Measurements from ENCODE around the gene RNF123.
A peak's percentile ranks its signal among the peaks of the same experiment; 100 is the strongest.
"Not testable (repeated sequence)": the region's sequence is repeated elsewhere in the genome, so short reads cannot be mapped to it uniquely, and the experiment has no call there.

Gene RNF123

GRCh38 chr3:49723628-49724551, 34.5 kb downstream of the RNF123 start, which contains the start of gene GMPPB:
TSS of gene GMPPB (minus strand) at chr3:49723951. CDS start at chr3:49723726, 225 bp downstream.
- Mint-ChIP-seq H3K9me3 (no peaks in the 10 kb centered on the region), H3K36me3 (peaks cover 26% of the 10 kb centered on the region), H3K4me1 (peaks cover 87% of the 10 kb centered on the region), H3K4me3 (peak within 1 kb of the TSS; percentile 87), H3K27ac (peak within 1 kb of the TSS; percentile 99), H3K27me3 (no peaks in the 10 kb centered on the region)
- ATAC-seq: peak; percentile 91

- H3K4me3 Mint-ChIP-seq: peak overlapping the region; percentile 87
- H3K9me3 Mint-ChIP-seq: no peaks in the 10 kb centered on the region
- no peaks in the 10 kb centered on the region for H3K27me3 Mint-ChIP-seq
- H3K27ac Mint-ChIP-seq: peak overlapping the region; percentile 99
- peak; percentile 22 for ATAC-seq
- peaks cover 80% of the 10 kb centered on the region for H3K4me1 Mint-ChIP-seq
- H3K36me3 Mint-ChIP-seq: peaks cover 30% of the 10 kb centered on the region
Measured at GRCh38 chr3:49724586-49724985, 35.2 kb downstream of the RNF123 start.

DNA sequence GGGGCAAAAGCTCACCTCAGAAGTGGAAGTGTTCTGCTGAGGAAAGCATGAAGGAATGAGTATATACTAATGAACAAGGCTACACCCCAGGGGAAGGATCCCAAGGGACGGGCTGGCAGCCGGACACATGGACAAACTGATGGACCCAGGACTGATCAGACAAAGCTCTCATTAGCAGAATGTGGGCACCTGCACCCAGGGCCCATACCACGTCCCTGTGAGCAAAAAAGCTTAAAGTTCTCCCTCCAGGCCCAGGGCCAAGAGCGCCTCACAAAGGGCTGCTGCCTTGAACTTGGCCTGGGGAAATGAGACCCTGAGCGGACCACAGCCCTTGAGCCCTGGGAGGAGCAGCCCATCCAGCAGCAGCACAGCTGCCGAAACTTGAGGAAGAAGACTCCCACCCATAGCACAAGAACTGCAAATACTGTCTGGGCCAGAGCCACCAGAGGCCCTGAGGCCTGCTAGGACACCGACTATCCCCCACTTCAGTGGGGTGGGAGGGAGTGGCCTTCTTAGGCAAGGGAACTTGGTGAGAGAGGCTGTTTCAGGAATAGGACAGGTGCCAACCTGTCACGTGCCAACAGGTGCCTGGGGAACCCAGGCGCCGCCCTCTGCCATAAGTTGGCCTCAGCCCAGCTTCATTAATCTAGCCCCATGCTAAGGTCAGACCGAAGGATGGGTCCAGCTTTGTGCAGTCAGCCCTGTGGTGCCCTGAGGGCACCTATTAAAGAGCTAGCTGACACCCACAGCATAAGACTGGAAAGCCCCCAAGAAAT, 36.7 kb downstream of the RNF123 start:
- no peak for ATAC-seq
- Mint-ChIP-seq H3K4me1 (peaks cover 65% of the 10 kb centered on the region), H3K27me3 (no peaks in the 10 kb centered on the region), H3K4me3 (no peak overlapping the region), H3K36me3 (peaks cover 33% of the 10 kb centered on the region), H3K27ac (peak overlapping the region; percentile 99), H3K9me3 (no peaks in the 10 kb centered on the region)

- ATAC-seq: peak; percentile 37
- H3K27me3 Mint-ChIP-seq: no peaks in the 10 kb centered on the region
- H3K36me3 Mint-ChIP-seq: peaks cover 37% of the 10 kb centered on the region
- peaks cover 58% of the 10 kb centered on the region for H3K4me1 Mint-ChIP-seq
- H3K4me3 Mint-ChIP-seq: peak overlapping the region; percentile 18
- no peaks in the 10 kb centered on the region for H3K9me3 Mint-ChIP-seq
- peak overlapping the region; percentile 99 for H3K27ac Mint-ChIP-seq
Measured at GRCh38 chr3:49727154-49727923, 38.0 kb downstream of the RNF123 start.

- Mint-ChIP-seq H3K36me3 (peaks cover 43% of the 10 kb centered on the region), H3K27ac (peak overlapping the region; percentile 99), H3K4me3 (no peak overlapping the region), H3K9me3 (no peaks in the 10 kb centered on the region), H3K27me3 (no peaks in the 10 kb centered on the region), H3K4me1 (peaks cover 52% of the 10 kb centered on the region)
- ATAC-seq: no peak
Measured at GRCh38 chr3:49727924-49728361, 38.6 kb downstream of the RNF123 start.

DNA sequence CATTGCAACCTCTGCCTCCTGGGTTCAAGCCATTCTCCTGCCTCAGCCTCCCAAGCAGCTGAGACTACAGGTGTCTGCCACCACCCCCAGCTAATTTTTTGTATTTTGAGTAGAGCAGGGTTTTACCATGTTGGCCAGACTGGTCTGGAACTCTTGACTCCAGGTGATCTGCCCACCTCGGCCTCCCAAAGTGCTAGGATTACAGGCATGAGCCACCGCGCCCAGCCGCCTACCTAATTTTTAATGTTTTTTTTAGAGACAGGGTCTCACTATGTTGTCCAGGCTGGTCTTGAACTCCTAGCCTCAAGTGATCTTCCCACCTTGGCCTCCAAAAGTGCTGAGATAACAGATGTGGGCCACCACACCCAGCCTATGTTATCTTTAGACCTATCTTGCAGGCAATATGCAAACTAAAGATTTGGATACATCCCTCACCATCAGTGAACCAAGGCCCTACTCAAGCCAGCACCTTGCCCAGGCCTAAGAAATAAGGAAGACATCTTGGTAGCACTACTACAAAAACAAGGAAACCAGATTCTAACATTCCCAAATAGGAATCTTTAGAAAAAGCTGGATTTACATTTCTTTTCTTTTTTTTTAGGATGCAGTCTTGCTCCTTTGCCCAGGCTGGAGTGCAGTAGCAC, 40.7 kb downstream of the RNF123 start:
- Mint-ChIP-seq H3K27me3 (no peaks in the 10 kb centered on the region), H3K4me1 (peaks cover 34% of the 10 kb centered on the region), H3K9me3 (no peaks in the 10 kb centered on the region), H3K36me3 (peaks cover 50% of the 10 kb centered on the region), H3K27ac (no peak overlapping the region), H3K4me3 (no peak overlapping the region)
- no peak for ATAC-seq

DNA sequence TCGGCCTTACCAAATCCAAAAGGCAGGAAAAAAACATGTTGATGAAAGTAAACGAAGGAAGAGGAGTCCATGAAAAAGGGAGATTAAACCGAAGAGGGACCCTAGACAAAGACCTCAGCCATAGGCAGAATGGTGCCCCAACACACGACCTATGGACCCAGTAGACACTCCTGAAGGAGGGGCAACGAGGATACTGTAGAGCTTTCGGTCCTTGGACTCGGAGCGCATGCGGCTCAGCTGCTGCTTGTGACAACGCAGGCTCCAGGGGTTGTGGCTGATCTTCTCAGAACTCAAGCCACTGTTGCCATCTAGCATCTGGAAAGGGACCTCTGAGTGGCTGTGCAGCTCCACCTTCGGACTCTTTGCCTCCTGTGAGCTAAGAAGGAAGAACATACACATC, 43.2 kb downstream of the RNF123 start:
- H3K27ac Mint-ChIP-seq: no peak overlapping the region
- H3K36me3 Mint-ChIP-seq: peaks cover 55% of the 10 kb centered on the region
- no peaks in the 10 kb centered on the region for H3K9me3 Mint-ChIP-seq
- ATAC-seq: no peak
- no peak overlapping the region for H3K4me3 Mint-ChIP-seq
- peaks cover 11% of the 10 kb centered on the region for H3K4me1 Mint-ChIP-seq
- no peaks in the 10 kb centered on the region for H3K27me3 Mint-ChIP-seq

GRCh38 chr3:49733551-49733950, 44.2 kb downstream of the RNF123 start:
- Mint-ChIP-seq H3K27ac (no peak overlapping the region), H3K27me3 (no peaks in the 10 kb centered on the region), H3K36me3 (peaks cover 55% of the 10 kb centered on the region), H3K9me3 (no peaks in the 10 kb centered on the region), H3K4me1 (peaks cover 2% of the 10 kb centered on the region), H3K4me3 (no peak overlapping the region)
- ATAC-seq: no peak

DNA sequence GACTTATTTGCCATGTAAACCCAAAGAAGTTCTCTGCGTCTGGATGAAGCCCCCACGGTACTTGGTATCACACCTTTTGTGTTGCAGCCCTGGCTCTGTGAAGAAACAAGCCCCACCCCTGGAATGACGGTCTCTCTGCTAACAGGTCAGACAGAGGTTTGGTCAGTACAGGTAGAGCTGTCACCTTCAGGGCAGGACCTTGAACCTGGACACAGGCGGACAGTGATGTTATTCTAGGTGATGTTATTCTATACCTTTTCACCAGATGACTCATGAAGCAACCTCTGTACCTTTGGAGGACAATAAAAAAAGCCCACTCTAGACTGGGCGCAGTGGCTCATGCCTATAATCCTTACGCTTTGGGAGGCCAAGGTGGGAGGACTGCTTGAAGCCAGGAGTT, 45.4 kb downstream of the RNF123 start:
- H3K36me3 Mint-ChIP-seq: peaks cover 51% of the 10 kb centered on the region
- H3K4me1 Mint-ChIP-seq: no peaks in the 10 kb centered on the region
- no peak overlapping the region for H3K4me3 Mint-ChIP-seq
- H3K27ac Mint-ChIP-seq: no peak overlapping the region
- H3K27me3 Mint-ChIP-seq: no peaks in the 10 kb centered on the region
- no peak for ATAC-seq
- no peaks in the 10 kb centered on the region for H3K9me3 Mint-ChIP-seq

DNA sequence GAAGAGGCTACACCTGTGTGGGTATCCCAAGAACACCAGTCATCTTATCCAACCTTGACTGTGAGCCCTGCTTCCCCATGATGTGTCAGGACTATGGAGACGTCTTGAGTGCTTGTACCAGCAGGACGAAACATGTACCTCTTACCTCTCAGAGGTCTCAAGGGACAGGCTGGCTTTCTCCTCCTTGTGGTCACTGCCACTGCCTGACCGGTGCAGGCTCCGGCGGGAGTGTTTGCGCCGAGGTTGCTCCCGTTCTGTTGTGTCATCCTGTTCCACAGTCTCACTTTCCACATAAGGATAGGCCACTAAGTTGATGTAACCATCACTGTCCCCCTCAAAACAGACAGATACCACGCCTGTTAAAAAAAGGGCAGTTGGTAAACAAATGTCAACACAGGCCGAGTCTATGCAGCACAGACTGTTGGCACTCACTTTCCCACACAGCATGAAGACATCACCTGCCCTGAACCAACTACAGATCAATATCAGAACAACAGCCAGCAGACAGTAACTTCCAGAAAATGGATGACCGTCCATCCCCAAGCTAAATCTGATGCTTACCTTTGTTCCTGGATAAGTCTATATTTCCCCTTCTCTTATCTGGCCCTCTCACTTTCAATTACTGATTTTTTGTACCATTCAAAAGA, 48.8 kb downstream of the RNF123 start:
- H3K4me1 Mint-ChIP-seq: no peaks in the 10 kb centered on the region
- ATAC-seq: no peak

DNA sequence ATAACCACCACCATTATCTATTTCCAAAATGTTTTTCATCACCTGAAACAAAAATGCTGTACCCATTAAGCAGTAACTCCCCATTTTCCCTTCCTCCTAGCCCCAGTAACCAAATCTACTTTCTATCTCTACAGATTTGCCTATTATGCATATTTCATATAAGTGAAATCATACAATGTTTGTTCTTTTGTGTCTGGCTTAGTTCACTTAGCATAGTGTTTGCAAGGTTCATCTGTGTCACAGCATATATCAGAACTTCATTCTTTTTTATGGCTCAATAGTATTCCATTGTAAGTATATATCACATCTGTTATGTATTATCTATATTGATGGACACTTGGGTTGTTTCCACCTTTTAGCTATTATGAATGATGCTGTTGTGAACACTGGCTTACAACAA, 51.1 kb downstream of the RNF123 start:
- ATAC-seq: no peak
- Mint-ChIP-seq H3K36me3 (peaks cover 42% of the 10 kb centered on the region), H3K27me3 (no peaks in the 10 kb centered on the region), H3K4me1 (no peaks in the 10 kb centered on the region), H3K9me3 (no peaks in the 10 kb centered on the region), H3K4me3 (no peak overlapping the region), H3K27ac (no peak overlapping the region)

More for the DNA sequence above, 48.8 kb downstream of the RNF123 start:
- Mint-ChIP-seq H3K27me3 (no peaks in the 10 kb centered on the region), H3K4me3 (no peak overlapping the region), H3K27ac (no peak overlapping the region), H3K36me3 (peaks cover 37% of the 10 kb centered on the region), H3K9me3 (no peaks in the 10 kb centered on the region)

DNA sequence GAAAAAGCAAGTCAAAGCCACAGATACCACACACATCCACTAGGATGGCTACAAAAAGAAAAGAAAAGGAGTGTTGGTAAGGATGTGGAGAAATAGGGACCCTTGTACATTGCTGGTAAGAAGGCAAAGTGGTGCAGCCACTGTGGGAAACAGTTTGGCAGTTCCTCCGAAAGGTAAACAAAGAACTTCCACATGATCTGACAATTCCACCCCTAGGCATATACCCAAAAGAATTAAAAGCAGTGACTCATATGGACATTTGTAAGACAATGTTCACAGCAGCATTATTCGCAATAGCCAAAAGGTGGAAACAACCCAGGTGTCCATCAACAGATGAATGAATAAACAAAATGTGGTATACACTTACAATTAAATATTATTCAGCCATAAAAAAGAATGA, 56.6 kb downstream of the RNF123 start:
- Mint-ChIP-seq H3K4me1 (no peaks in the 10 kb centered on the region), H3K27me3 (no peaks in the 10 kb centered on the region), H3K9me3 (no peaks in the 10 kb centered on the region), H3K27ac (no peak overlapping the region), H3K36me3 (peaks cover 25% of the 10 kb centered on the region), H3K4me3 (no peak overlapping the region)
- no peak for ATAC-seq

GRCh38 chr3:49747792-49748480, 58.6 kb downstream of the RNF123 start:
- ATAC-seq: no peak
- Mint-ChIP-seq H3K36me3 (peaks cover 26% of the 10 kb centered on the region), H3K4me3 (no peak overlapping the region)

DNA sequence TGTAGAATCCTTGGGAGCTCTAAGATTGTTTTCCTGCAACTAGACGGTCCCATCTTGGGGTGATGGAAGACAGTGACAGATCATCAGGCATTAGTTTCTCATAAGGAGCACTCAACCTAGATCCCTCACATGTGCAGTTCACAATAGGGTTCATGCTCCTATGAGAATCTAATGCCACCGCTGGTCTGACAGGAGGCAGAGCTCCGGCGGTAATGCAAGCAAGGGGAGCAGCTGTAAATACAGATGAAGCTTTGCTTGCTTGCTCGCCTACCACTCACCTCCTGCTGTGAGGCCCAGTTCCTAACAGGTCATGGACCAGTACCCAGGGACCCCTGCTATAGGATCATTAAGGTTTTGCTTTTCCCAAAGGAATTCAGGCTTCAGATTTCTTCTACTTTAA, 59.5 kb downstream of the RNF123 start:
- not testable (repeated sequence) for ATAC-seq, H3K27ac Mint-ChIP-seq, H3K9me3 Mint-ChIP-seq, H3K27me3 Mint-ChIP-seq, H3K4me3 Mint-ChIP-seq, H3K4me1 Mint-ChIP-seq
- peaks cover 30% of the 10 kb centered on the region for H3K36me3 Mint-ChIP-seq

More at GRCh38 chr3:49747792-49748480, 58.6 kb downstream of the RNF123 start:
- H3K4me1 Mint-ChIP-seq: no peaks in the 10 kb centered on the region
- H3K27ac Mint-ChIP-seq: no peak overlapping the region
- H3K27me3 Mint-ChIP-seq: no peaks in the 10 kb centered on the region
- no peaks in the 10 kb centered on the region for H3K9me3 Mint-ChIP-seq
